Stimulated activated CD8-positive, alpha-beta memory T cell treated with anti-CD3 and anti-CD28 coated beads, Interleukin-7, amount 100 ng/mL, for 1 hour (primary cell): ENCODE data around the gene MTMR12.
"Not testable (repeated sequence)": the region's sequence is repeated elsewhere in the genome, so short reads cannot be mapped to it uniquely, and the experiment has no call there.

ENCODE experiments used
- DNase-seq, 2 donors: peaks; one replicate each; pipeline ENCODE4 v3.0.0-alpha.2; 2020; ENCODE audit warnings: low read depth in 2 of 2

MTMR12 gene

DNA sequence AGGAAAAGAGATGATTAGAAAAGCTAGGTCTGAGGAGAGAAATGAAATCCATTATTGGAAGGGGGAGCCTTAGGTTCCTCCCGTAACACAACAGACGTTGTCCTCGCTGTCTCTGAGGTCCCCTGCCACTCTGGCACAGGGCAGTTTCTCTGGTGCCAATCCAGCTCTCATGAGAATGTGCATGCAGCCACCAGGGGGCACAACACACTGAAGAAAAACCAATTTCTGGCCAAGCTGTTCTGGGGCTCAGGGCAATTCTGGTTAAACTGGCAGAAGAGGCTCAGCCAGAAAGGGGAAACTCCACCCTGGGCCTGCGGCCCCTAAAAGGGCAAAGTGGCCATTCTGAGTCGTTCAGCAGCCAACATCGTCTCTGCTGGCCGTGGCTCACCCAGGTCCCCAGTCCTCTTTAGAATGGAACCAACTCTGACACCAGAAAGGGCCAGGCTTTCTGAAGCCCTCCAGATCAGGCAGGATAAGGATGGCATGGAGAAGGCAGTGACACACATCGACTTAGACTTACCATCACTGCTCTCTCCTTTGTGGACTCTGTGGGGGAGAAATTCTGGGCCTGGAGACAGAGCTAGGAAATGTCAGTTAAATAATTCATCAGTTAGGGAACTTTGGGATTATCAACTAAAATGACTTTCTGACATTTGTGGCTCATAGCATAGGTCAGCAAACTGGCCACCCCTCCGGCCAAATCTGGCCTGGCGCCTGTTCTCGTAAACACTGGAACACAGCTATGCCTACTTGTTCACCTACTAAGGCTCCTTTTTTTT lies 80.1 kb downstream of the MTMR12 start:
- DNase-seq = peak; percentile 46 to 62

DNA sequence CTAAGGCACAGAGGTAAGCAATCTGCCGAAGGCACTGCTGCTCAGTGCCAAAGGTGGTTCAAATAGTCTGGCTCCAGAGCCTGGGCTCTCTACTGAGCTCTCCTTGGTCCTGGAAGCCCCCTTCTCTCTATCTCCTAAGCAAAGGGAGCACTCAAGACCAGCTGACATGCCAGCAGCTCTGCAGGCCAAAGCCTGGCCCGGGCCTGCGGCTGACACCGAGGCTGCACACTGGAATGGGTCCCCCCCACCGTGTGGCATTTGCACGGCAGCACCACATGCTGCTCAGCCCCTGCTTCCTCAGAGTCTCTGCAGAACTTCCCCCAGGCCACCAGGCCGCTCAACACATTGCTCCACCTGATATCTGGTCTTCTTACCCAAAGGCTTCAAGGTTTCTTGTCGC lies 80.8 kb downstream of the MTMR12 start:
- DNase-seq = no peak

DNA sequence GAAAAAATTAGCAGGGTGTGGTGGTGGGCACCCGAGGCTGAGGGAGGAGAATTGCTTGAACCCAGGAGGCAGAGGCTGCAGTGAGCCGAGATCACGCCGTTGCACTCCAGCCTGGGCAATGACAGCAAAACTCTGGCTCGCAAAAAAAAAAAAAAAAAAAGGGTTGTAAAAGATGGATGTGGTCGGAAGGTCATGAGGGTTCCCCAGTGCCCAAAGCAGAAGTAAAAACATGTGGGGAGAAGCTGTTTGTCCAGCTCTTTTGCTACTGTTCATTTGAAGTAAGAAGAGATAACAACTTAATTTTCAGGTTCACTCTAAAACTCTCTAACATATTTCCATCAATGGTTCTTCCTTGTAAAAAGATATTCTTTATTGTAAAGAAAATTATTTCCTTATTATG lies 81.5 kb downstream of the MTMR12 start:
- DNase-seq = no peak

DNA sequence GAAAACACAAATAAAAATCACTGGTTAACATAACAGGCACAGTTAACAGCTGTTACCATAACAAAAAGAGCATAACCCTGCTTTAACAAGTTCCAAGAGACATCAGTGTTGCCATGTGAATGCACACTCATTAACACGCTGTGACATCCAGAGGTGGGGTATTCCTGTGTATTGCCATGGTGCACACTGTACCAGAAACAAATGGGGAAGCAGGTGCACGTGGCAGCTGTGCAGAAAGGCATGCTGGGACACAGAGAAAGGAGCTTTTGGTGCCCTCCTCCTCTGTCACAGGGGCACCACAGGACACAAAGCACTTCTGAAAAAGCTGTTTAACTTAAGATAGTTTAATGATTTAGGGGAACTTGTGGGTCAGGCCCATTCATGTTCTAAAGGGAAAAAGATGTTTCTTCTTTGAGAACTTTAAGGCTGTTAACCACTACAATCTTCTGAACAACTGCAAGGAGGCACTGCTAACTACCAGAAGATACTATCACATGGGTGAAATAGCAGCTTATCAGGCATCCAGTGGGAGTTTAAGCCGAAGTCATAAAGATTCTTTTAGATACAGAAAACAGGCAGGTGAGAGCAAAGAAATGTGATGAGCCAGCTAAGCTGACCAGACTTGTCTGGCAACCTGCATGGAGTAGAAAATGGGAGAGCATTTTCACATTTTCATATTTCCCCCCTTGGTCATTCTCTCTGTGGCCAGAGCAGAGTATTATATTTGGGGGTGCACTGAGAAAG lies 82.2 kb downstream of the MTMR12 start:
- DNase-seq = no peak

DNA sequence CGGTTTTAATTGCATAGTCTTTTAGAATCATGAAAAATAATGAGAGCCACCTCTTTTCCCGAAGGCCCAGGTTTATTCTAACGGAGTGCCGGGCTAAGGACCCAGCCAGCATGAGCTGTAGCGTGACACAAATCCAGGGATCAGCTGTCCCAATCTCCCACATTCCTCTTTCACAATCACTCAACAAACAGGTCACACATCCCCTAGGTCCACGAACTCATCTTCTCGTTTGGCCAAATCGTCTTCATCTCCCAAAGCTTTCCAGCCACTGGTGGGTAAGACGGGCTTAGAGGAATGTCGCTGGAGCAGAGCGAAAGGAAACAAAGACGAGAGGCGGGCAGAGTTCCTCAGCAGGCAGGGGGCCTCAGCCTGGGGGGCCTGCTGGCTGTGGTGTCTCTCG lies 83.2 kb downstream of the MTMR12 start:
- no peak for DNase-seq

DNA sequence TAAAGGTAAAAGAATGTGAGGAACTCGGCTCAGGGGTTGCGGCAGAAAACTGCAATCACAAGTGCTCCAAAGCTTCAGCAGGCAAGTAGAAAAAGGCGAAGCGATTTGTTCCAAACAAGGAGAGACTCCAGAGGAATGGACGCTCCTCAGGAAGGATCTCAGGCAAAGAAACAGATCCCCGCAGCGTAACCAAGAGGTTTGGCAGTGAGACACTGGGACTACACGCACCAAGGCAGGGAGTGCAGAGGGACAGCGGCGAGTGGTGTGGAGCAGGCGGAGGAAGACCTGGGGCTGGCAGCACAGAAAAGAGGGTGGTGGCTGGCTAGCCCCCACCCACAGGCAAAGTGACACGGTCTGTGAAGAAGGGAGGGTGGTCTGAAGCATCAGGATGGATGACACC lies 83.9 kb downstream of the MTMR12 start:
- DNase-seq = no peak

DNA sequence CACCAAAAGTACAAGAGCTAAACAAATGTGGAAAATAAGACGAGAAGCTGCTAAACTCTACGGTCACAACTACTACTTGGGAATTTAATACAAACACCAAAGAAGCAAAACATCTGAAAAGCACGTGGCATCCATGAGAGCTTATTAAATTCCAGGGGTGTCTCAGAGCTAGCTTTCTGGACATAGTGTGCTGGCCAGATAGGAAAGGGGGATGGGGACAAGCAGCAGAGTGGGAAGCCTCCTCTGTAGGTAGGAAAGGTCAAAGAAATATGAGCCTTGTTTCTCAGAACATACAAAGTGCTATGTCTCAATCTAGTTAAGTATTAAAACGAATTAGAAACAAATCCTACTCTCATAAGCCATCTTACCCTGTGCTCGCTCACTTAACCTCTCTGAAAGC lies 87.3 kb downstream of the MTMR12 start:
- no peak for DNase-seq

DNA sequence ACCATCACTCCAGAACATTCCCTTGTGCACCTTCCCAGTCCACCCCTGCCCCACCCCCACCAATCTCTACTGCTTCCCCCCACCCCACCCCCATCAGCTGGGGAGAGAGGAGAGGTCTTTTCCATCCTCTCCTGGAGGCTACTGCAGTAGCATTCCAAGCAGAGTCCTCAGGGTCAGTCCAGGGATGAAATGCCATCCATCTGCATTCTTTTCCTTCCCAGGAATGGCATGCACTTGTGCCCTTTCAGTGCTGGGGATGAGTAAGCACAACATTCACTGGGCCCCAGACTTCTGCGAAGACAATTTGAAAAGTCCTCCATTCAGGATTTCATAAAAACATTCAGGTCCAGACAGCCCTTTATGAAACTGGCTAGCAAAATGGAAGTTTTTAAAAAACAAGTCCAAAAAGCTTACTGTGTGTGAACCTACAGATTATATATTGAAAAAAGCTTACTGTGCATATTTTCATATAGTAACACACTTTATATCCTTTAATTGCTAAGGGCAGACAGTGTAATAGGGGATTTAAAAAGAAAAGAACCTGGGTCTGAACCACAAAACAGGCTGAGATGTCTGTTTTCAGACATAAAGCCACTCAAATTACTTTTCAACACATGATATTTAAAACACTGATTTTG lies 88.6 kb downstream of the MTMR12 start:
- no peak for DNase-seq

DNA sequence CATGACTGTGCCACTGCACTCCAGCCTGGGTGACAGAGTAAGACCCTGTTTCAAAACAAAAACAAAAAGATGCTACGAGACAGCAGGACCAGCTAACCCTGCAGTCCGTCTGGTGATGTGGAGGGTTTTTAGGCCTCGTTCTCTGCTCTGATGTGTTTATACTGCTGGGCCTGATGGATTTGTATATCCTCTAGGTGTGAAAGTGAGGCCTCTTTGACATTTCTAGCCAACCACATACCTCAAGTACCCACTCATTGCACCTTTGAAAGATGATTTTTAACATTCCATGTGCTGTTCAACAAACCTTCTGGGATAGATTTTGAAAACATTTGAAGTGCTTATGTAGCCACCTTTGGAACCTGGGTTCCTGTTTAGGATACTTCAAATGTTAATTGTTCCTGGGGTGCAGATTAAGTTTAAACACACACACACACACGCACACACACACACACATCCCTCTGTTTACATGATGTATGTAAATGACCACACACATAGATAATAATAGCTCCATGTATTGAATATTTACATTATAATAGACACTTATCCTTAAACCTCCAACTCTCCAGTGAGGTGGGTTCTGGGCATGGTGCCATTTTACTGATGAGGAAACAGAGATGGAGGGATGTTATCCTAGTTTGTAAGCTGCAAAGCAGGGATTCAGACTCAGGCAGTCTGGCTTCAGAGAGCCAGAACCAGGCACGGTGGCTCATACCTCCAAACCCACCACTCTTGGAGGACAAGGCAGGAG lies 89.8 kb downstream of the MTMR12 start:
- no peak for DNase-seq

DNA sequence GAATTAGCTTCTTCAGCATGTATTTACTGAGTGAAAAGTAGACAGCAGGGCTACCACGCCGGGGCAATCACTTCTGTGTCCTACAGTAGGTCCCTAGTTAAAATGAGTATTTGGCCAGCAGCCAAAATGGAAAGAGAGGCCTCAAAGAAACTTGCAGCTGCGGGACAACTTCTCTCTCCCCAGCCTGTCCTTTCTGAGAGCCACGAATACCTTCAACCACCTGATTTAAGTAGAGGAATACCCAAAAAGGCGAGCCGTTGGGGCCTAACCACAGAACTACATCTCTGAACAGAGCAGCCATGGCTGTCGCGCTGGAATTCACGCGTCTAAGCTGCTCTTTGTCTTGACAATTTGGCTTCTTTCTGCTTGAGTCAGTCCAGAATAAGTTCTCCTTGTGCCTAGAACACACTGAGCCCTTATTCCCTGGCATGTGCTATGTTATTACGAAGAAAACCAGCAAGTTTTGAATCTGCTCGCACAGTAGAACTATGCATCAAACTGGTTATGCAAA lies 94.8 kb downstream of the MTMR12 start:
- DNase-seq = no peak

DNA sequence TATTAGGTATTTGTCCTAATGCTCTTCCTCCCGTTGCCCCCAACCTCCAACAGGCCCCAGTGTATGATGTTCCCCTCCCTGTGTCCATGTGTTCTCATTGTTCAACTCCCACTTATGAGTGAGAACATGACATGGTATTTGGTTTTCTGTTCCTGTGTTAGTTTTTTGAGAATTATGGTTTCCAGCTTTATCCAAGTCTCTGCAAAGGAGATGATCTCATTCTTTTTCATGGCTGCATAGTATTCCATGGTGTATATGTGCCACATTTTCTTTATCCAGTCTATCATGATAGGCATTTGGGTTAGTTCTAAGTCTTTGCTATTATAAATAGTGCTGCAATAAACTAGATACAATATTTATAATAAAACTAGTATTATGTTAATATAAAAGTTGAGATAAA lies 98.4 kb downstream of the MTMR12 start:
- not testable (repeated sequence) for DNase-seq

DNA sequence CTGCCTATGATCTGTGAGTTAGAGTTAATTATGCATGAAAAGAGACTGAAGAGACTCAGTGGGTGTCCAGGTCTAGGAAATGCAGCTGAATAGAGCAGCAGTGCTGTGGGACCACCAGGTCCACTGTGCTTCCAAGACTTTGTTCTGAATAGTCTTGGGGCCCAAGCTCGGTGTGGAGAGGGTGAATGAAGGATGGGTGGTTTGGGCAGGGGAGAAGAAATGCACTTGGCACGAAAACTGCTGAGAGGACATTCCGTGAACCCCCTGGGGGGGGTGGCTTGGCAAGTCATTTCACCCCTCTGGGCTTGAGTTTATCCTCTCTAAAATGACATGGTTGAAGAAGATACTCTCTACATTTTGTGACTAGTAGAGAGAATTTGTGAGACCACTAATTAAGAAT lies 102.6 kb downstream of the MTMR12 start:
- no peak for DNase-seq

DNA sequence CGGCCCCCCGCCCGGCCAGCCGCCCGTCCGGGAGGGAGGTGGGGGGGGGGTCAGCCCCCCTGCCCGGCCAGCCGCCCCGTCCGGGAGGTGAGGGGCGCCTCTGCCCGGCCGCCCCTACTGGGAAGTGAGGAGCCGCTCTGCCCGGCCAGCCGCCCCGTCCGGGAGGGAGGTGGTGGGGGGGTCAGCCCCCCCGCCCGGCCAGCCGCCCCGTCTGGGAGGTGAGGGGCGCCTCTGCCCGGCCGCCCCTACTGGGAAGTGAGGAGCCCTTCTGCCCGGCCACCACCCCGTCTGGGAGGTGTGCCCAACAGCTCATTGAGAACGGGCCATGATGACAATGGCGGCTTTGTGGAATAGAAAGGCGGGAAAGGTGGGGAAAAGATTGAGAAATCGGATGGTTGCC lies 103.9 kb downstream of the MTMR12 start:
- DNase-seq = not testable (repeated sequence)

DNA sequence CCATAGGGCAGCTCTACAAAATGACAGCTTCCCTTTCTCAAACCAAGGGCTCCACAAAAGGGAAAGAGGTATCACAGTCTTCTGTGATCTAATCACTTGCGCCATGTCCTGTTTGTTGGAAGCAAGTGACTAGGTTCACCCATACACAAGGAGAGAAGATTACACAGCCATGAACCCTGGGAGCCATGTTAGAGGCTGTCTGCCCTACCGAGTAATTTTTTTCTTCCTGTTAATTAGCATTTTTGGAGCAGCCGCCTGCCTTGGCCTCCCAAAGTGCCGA lies 105.4 kb downstream of the MTMR12 start:
- DNase-seq = no peak

DNA sequence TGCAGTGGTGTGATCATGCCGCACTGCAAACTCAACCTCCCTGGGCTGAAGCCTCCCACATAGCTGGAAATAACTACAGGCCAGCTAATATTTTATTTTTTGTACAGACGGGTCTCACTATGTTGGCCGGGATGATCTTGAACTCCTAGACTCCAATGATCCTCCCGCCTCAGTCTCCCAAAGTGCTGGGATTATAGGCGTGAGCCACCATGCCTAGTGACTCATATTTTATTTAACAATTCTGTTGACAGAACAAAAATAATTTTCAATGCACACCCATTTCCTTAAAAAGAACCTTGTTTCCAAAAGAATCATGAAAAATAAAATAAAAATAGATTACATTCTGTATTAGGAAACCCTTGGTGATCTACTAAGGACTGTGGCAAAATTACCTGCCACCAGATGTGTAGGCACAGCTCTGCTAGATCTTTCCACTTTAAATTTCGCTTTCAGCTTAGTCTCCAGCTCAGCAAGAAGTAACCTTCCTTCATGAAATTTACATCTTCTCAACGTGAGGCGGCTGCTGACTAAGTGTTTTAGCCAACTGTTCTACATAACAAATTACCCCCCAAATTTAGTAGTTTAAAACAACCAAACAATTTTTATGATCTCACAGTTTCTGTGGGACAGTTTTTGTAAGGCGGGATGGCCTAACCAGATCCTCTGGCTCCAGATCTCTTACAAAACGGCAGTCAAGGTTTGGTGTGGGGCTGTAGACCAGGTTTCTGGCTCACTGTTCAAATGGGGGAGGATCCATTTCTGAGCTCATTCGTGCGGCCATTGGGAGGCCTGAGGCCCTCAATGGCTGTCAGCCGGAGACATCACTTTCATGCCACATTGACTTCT lies 106.0 kb downstream of the MTMR12 start:
- DNase-seq = no peak

DNA sequence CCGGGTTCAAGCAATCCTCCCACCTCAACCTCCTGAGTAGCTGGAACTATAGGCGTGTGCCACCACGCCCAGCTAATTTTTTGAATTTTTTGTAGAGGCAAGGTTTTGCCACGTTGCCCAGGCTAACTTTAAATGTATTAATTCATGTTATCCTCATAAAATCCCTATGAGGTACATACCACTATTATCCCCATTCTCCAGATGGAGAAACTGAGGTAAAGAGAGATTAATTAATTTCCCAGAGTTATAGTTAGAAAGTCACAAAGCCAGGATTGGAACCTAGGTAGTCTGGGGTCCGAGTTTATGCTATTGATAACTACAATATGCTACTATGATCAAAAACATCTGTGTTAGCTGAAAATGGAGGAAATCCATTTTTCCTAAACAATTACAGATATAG lies 106.7 kb downstream of the MTMR12 start:
- no peak for DNase-seq

DNA sequence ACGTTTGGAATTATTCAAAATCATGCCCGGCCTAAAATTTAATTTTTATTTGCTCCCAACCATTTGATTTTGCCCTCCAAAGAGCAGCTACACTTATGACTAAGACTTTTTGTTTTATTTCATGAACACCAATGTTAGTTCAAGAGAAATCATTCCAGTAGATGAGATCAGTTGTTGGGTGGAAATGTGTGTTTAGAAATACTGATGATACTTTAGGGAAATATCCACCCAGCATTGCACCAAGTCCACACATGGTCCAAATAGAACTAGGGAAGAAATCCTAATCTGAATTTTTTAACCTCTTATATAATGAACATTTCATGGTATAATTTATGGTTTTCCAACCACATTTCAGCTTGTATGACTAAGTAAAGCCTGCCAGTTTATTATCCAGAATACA lies 110.3 kb downstream of the MTMR12 start:
- no peak for DNase-seq

DNA sequence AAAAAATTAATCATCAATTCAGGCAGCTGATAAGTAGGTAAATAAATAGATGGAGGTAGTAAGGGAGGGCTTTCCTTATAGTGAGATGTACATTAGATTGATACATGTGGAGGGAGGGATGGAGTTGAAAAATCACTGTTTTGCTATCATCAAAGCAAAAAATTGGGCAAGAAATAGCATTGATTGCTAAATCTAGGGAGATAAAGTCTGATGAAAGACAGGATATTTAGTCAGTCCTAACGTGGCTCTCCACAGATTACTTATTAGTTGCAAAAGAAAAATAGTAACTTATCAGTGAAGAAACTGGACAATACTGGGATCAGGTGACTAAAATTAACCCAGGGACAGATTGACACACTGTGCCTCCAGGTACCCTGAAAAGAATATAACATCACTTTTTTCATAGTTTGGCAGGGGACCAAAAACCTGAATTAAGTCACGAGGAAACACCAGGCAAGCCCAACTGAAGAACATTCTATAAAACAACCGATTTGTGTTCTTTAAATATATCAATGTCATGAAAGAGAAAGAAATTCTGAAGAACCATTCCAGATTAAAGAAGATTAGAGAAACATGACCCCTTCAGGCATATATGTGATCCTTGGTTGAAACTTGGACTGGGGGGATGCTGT lies 111.5 kb downstream of the MTMR12 start:
- no peak for DNase-seq

DNA sequence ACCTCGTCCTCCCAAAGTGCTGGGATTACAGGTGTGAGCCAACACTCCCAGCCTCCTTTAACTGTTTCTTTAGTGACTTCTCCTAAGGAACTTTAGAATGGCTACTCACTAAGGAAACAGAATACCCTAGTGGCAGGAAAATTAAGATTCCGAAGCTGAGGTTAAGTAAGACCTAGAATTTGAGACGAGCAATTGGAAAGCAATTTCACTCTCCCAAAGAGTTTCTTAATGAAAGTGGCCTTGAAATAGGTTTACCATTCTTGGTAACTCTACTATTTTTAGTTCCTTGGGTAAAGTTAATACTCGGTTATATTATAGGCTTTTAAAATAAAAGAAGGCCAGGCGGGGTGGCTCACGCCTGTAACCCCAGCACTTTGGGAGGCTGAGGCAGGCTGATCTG lies 115.7 kb downstream of the MTMR12 start:
- DNase-seq = no peak

DNA sequence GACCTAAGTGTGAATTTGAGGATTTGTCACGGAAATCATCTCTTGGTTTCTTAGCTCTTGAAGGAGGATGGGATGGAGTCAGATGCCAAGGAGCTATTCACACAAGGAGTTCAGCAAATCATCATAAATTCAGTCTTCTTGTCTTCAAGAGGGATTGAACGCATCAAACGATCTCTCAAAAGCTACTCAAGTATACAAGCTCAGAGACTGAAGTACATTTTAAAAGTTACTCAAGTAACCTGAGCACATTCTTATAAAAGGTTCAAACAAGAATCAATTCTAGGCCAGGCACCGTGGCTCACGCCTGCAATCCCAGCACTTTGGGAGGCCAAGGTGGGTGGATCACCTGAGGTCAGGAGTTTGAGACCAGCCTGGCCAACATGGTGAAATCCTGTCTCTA lies 117.5 kb downstream of the MTMR12 start:
- DNase-seq = no peak

DNA sequence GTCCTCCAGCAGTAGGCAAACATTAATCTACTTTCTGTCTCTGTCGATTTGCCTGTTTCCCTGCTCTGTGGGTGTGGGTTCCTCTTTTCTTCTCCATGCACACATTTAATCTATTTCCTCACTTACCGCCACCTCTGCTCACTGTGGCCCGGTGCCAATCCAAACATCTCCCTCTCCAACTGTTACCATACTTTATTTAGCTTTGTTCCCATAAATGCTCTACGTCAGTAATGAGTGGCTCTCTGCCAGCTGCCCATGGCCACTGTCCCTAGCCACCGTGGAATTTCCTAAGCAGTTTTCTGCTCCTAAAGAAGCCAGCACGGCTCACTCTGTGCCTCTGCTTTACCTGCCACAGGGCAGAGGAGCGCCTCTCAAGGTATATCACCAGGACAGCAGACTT lies 119.1 kb downstream of the MTMR12 start:
- no peak for DNase-seq
